ENCODE measurements around the gene BCO2.
"Not testable (repeated sequence)": the region's sequence is repeated elsewhere in the genome, so short reads cannot be mapped to it uniquely, and the experiment has no call there.

The BCO2 gene

DNA sequence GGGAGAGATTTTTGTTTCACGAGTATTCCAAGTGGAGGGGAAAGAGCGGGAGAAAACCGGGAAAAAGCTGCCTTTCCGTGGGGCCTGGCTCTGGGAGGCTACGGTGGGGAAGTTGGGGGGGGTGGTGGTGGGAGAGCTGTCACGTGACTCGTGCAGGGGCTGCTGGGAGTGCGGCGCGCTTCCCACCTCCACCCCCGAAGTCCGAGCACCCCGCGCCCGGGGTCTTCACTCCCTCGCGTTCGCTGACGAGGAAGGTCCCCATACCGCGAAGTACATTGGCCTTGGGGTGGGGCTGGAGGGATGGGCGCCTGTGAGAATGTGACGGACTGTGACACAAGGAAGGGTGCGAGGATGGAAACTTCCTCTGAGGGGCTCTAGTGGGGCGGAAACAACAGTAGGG is 8.2 kb upstream of the BCO2 start, which contains the start of gene TEX12:
TSS of gene TEX12 (plus strand) at position 228 of the 400 bp plus-strand sequence. CDS start 1,897 bp downstream, outside the sequence.
- no peak for DNase-seq (ENCODE audit: low spot score)

DNA sequence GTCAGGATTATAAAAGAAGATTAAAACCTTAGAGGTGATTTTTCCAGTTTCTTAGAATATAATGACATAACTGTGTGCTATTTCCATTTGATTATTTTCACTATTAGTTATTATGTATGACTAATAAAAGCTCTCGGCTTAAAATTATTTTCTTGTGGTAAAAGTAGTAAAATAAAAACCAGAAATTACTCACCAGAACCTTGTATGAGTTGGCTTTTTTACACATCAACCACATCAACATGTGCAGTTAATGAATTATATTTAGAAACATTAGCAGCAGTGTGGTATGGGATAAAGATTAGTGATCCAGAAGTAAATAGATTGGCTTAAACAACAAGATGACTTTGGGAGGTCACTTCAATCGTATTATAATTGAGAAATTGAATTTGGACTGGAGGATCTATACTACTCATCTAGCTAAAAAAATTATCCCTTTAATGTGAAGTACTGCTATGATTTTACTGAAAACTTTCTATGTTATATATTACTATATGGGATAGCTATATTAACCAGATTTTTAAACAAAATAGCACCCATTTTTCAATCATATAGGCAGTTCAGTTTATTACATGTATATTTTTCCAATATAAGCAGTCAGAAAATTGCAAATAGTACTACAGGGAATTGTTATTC is 2.8 kb upstream of the BCO2 start:
- DNase-seq (ENCODE audit: low spot score): peak; percentile 43

DNA sequence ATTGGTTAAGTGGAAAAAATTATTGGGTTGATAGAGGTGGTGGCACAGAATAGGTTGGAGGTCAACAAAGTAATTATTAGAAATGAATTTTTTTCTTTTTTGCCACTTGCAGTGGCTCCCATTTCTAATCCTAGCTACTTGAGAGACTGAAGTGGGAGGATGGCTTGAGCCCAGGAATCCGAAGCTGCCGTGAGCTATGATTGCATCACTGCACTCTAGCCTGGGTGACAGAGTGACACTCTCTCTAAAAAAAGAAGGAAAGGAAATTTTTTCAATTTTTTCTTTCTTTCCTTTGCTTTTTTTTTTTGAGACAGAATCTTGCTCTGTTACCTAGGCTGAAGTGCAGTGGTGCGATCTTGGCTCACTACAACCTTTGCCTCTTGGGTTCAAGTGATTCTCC is 2.2 kb upstream of the BCO2 start:
- DNase-seq (ENCODE audit: low spot score): no peak

DNA sequence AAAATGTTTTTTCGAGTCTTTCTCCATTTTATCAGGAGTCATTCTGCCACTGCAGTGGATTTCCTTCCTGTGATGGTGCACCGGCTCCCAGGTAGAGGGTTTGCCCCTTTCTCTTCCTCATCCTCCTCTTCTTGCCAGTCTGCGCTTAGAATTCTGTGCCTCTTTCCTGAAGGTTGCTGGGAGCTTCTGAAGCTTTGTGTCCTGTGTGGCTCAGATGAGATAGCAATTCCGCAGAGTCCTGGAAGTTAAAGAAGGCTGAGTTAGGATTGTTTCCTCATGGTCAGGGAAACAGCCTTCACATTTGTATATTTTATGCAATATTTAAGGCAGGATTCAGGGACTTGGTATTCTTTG is 264 bp downstream of the BCO2 start:
- no peak for DNase-seq (ENCODE audit: low spot score)

DNA sequence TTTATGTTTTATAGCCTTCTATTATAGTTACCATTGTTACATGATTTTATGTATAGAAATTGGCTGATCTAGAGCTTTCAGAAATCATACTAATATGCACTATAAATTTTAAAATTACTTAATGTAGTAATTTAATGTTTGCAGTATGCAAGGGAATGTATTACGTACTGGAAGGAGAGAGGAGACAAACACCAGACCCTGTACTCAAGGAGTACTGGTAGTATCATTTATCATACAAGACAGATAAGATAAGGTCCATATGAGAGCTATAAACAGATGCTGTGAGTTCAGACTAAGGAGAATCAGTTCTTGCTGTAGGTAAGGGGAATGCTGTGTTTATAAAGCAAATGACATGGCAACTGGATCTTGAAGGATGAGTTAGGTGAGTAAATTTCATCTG is 765 bp downstream of the BCO2 start:
- DNase-seq (ENCODE audit: low spot score): no peak

DNA sequence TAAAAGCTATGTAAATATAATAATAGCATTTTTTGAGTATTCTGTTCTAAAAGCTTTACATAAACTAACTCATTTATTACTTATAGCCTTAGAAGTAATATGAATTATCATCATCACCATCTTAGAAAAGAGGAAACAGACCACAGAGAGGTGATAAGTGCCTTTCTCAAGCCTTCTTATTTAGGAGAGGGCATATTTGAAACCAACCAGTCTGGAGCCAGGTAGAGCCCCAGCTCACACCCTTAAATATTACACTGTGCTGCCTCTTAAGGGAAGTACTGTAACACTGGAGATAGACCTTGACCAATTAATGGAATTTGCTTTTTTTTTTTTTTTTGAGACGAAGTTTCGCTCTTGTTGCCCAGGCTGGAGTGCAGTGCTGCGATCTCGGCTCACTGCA is 2.3 kb downstream of the BCO2 start:
- DNase-seq (ENCODE audit: low spot score): no peak

DNA sequence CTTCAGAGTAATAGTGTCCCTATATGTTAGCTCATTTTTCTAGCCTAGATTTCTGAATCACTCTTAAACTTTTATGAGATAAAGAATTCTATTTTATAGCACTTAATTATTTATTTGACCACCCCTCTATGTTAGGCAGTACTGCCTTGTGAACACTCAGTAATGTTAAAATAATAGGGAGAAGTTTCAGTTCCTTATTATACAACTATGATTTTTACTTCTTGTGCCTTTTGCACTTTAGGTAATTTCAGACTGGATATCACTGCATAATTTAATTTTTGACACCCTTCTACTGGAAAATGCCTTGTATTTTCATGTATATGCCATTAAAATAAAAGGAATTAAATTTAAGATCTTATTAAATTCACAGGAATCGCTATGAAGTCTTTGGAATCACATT is 3.1 kb downstream of the BCO2 start:
- no peak for DNase-seq (ENCODE audit: low spot score)

DNA sequence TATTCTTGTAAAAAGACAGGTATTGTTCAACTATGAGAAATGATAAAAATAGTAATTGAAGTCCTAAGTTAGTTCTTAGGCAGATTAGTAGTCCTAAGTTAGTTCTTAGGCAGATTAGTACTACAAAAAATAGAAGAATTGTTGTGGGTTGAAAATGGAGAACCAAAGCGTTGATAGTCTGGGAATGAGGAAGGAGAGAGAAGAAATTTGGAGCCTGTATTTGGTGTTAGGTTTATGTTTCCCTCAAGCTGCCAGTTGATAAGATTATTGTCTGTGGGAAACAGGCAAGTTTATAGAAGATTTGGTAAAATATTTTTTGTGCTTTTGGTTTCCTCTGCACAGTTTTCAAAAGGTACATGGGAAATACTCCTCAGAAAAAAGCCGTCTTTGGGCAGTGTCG is 3.6 kb downstream of the BCO2 start:
- DNase-seq (ENCODE audit: low spot score): no peak

DNA sequence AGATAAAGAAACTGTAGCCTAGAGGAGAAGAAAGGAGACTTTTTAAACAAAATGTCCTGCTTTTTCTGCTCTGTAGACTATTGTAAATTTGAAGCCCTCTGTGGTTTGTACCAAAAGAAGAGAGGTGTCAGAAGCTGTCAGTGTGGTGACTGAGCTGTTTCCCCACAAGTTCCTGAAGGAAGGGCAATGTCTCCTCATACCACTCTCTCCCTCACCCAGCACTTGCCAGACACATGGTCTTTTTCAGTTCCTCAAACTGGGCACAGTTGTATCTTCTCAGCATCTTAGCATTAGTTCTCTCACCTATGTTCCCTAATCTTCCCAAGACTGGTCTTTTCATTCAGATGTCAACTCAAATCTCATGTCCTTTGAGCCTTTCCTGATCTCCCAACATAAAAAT is 4.3 kb downstream of the BCO2 start:
- no peak for DNase-seq (ENCODE audit: low spot score)

DNA sequence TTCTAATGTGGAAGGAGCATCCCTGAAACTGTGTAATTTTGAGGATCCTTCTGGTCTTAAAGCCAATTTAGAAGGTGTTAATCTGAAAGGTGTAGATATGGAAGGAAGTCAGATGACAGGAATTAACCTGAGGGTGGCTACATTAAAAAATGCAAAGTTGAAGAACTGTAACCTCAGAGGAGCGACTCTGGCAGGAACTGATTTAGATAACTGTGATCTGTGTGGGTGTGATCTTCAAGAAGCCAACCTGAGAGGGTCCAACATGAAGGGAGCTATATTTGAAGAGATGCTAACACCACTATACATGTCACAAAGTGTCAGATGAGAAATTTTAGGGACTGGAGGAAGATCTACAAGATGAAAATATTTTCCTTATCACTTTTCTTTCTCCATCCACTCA is 7.6 kb downstream of the BCO2 start:
- no peak for DNase-seq (ENCODE audit: low spot score)

DNA sequence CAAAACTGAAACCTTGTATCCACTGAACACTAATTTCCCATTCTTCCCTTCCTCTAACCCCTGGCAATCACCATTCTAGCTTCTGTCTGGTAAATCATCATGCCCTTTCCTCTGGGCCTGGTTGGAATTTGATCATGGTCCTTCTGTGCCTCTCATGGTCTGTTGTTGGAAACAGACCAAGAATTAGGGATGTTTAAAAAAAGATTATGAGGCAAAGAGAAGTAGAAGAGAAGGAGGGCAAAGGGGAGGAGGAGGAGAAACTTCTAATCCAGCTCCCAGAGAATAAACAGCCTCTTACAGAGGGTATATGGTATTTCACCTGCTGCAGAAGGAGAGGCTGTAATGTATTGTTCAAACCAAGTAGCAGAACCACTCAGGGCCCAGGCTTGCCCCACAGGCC is 10.6 kb downstream of the BCO2 start:
- no peak for DNase-seq (ENCODE audit: low spot score)

DNA sequence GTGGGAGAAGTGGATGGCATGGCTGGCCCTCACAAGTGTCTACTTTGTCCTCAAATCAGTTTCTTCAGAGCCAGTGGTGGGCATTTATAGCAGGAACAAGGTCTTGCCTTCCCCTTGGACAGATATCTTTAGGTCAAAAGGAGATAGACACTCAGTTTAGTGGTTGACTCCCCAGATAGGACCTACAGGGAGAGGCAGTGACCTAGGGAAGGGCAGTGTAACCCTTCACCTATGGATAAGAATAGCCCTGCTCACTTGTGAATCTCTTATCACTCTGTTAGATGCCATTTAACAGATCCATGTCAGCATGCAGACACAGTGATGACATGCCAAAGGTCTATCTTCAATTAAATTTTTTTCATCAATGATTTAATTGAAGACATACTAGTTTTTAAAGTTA is 11.0 kb downstream of the BCO2 start:
- DNase-seq (ENCODE audit: low spot score): no peak

DNA sequence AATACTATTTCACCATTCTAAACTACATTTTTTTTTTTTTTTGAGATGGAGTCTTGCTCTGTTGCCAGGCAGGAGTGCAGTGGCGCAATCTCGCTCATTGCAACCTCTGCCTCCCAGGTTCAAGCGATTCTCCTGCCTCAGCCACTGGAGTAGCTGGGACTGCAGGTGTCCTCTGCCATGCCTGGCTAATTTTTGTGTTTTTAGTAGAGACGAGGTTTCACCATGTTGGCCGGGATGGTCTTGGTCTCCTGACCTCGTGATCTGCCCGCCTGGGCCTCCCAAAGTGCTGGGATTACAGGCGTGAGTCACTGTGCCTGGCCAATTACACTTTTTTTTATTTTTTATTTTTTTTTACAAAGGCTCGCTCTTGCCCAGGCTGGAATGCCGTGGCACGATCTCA is 19.8 kb downstream of the BCO2 start:
- not testable (repeated sequence) for DNase-seq (ENCODE audit: low spot score)

DNA sequence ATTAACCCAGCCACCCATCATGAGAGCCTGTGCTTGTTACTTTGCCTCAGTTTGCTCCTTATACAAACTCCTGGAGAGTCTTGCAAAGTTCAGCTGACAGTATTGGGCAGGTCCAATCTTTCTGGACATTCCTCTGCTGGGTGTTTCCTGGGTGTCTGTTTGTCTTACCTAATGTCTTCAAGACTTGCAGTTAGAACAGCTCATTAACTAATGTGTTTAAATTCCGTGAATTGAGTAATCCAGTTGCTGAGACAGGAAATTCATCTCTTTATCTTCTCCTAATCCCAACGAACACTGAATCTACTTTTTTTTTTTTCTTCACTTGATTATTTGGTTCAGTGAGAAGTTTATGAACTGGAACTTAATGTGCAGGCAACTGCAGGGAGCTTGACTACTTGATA is 20.6 kb downstream of the BCO2 start:
- DNase-seq (ENCODE audit: low spot score): no peak

DNA sequence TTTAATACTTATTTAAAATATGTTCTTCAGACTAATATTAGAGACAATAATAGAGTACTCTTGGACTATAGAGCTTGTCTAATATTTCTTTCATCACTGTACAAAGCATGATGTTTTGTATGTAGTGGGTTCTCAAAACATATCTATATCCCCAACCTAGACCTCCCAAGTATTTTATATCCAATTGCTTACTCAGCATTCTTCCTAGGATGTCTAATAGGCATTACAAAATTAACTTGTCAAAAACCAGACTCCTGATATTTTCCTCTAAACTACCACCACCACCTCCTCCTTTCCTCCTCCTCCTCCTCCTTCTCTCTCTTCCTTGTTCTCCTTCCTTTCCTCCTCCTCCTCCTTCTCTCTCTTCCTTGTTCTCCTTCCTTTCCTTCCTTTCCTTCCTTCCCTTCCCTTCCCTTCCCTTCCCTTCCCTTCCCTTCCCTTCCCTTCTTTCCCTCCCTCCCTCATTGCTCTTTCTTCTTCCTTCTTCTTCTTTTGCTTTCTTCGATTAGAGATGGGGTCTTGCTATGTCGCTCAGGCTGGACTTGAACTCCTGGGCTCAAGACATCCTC is 21.3 kb downstream of the BCO2 start:
- DNase-seq (ENCODE audit: low spot score): no peak

DNA sequence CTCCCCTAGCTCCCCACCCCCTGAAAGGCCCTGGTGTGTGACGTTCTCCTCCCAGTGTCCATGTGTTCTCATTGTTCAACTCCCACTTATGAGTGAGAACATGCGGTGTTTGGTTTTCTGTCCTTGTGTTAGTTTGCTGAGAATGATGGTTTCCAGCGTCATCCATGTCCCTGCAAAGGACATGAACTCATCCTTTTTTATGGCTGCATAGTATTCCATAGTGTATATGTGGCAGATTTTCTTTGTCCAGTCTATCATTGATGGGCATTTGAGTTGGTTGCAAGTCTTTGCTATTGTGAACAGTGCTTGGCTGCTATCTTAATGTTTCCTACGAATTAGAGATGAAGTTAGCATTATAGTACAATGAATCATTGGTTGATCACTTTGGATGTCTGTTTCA is 23.8 kb downstream of the BCO2 start:
- not testable (repeated sequence) for DNase-seq (ENCODE audit: low spot score)

DNA sequence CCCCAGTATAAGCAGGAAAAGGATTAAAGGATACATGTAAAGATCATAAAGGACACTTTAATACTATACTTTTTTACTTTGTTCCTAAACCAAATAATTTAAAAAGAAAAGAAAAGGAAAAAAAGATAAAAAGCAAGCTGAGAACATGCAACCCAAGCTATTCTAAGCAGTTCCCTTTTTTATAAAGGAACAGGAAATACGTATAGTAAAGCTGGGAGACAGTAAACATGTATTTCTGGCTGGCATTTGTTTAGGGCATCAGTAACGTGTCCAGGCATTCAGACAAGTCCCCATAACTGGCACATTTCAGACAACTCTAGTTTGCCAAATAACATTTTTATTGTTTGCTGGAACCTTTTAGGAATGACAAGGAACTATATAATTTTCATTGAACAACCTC is 24.9 kb downstream of the BCO2 start:
- DNase-seq (ENCODE audit: low spot score): no peak

DNA sequence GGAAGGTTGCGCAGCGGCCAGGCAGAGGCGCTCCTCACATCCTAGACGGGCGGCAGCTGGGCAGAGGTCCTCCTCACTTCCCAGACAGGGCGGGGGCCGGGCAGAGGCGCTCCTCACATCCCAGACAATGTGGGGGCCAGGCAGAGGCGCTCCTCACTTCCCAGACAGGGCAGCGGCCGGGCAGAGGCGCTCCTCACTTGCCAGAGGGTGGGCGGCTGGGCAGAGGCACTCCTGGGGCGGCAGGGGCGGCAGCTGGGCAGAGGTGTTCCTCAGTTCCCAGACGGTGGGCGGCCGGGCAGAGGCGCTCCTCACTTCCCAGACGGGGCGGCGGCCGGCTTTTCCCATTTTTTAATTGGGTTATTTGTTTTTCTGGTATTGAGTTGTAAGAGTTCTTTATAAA is 30.8 kb downstream of the BCO2 start:
- no peak for DNase-seq (ENCODE audit: low spot score)

DNA sequence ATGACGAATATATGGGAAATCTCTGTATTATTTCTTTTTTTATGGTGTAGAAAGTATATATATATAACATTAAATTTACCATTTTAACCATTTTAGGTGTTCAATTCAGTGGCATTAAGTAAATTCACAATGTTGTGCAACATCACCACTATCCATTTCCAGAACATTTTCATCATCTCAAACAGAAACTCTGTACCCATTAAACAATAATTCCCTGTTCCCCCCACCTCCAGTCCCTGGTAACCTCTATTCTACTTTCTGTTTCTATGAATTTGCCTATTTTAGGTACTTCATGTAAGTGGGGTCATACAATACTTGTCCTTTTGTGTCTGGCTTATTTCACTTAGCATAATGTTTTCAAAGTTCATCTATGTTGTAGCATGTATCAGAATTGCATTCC is 35.6 kb downstream of the BCO2 start:
- no peak for DNase-seq (ENCODE audit: low spot score)

DNA sequence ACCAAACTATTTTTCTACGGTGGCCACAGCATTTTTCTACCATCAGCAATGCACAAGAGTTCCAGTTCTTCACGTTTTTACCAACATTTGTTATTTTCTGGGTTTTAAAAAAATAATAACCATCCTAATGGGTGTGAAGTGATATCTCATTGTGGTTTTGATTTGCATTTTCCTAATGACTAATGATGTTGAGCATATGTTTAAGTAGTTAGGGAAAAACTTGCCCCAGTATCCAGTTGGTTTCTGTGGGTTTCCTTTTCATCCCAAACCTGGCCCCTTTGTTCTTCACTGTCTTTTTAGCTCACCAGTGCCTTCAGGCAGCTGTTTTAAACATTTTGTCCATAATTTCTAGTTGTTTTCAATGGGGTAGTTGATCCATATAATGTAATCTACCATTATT is 36.2 kb downstream of the BCO2 start:
- peak; percentile 42 for DNase-seq (ENCODE audit: low spot score)

DNA sequence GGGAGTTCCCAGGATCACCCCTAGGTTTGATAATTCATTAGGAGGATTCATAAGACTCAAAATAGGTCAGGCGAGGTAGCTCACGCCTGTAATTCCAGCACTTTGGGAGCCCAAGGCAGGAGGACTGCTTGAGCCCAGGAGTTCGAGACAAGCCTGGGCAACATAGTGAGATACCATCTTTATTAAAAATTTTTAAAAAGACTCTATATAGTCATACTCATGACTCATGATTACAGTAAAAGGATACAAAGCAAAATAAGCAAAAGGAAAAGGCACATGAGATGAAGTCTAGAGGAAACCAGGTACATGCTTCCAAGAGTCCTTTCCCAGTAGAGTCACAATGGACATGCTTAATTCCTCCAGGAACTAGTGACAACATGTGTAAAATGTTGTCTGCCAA is 37.0 kb downstream of the BCO2 start:
- DNase-seq (ENCODE audit: low spot score): no peak

DNA sequence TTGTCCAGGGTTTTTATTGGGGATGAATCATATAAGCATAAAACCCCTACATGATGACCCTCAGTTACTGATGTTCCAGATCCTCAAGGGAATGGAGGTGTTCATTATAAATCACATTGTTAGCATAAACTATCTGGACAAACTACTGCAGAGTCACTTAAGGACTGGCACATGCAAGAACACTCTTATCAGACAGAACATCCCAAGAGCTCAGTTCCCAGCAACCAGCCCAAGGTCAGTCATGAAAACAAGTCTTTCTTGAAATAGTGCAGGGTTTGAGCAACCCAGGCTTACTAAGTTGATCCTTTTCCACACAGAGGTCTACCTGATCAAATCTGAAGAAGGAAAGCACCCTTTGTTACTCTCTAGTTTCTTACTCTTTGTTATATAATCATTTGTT is 37.4 kb downstream of the BCO2 start:
- no peak for DNase-seq (ENCODE audit: low spot score)

DNA sequence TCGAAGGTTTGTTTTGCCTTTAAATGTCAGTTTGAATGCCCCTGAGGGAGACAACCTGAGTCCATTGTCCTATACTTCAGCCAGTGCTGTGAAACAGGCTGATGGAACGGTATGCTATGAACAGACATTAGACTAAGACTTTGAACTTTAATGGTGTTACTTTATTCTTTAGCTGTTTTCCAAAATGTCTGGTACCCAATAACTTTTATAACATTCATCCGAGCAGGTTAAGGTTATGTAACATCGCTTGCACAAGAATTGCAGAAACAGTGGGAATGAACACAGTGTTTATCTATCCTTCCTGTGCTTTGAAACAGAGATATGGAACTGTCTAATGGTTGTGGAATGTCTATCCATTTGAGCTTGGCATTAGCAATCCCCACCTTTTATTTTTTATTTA is 38.4 kb downstream of the BCO2 start:
- no peak for DNase-seq (ENCODE audit: low spot score)

DNA sequence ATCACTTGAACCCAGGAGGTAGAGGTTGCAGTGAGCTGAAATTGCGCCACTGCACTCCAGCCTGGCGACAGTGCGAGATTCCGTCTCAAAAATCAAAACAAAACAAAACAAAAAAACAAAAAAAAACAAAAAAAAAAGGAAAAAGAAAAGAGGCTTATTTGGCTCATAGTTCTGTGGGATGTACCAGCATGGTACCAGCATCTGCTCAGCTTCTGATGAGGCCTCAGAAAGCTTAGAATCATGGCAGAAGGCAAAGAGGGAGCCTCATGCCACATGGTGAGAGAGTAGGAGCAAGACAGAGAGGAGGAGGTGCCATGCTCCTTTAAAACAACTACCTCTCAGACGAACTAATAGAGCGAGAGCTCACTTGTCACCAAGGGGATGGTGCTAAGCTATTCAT is 40.3 kb downstream of the BCO2 start:
- DNase-seq (ENCODE audit: low spot score): no peak
